Erythroblast (primary cell): Measurements from ENCODE around the gene PABPC1L2A.

Experiments used
- GATA1 ChIP-seq: IDR thresholded peaks from 2 replicates; pipeline ENCODE4 v1.6.1; 2011; ENCODE audit warnings: low read depth, mild to moderate bottlenecking, control low read depth, low read length, moderate library complexity
- POLR2A ChIP-seq: IDR thresholded peaks from 2 replicates; pipeline ENCODE4 v1.6.1; 2011; ENCODE audit warnings: mild to moderate bottlenecking, low read length

DNA sequence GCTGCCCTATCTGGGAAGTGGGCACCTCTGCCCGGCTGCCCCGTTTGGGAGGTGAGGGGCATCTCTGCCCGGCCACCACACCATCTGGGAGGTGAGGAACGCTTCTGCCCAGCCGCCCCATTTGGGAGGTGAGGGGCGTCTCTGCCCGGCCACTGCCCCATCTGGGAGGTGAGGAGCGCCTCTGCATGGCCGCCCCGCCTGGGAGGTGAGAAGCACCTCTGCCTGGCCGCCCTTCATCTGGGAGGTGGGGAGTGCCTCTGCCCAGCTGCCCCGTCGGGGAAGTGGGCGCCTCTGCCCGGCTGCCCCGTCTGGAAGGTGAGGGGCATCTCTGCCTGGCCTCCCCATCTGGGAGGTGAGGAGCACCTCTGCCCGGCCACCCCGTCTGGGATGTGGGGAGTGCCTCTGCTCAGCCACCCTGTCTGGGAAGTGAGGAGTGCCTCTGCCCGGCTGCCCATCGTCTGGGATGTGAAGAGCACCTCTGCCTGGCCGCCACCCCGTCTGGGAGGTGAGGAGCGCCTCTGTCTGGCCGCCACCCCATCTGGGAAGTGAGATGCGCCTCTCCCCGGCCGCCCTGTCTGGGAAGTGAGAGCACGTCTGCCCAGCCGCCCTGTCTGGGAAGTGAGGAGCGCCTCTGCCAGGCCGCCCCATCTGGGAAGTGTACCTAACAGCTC lies 9.8 kb downstream of the PABPC1L2A start:
- TF ChIP-seq POLR2A, result no peak
- TF ChIP-seq GATA1, result no peak
